Effector memory CD8-positive, alpha-beta T cell (primary cell): ENCODE results near the gene YTHDC1.

Experiments
- ATAC-seq: fragments of 150-1000 bp; cut with Tn5 transposase; replicated peaks from 2 replicates; pipeline ENCODE4 v1.10.0; 2021; ENCODE audit warnings: mild to moderate bottlenecking, moderate library complexity
- DNase-seq, 3 experiments: peaks; one replicate each; pipeline ENCODE4 v3.0.0; 2021
- H3K27ac Mint-ChIP-seq, 2 donors: one replicate each; pipeline ENCODE4 v1.8.0; 2022; ENCODE audit warnings: mild to moderate bottlenecking in 2 of 2, mixed read lengths in 2 of 2, moderate library complexity in 2 of 2
- H3K27me3 Mint-ChIP-seq, 2 donors: one replicate each; pipeline ENCODE4 v1.8.0; 2022; ENCODE audit warnings: mixed read lengths in 2 of 2
- H3K36me3 Mint-ChIP-seq: one replicate; pipeline ENCODE4 v1.8.0; 2022; ENCODE audit warnings: mild to moderate bottlenecking, moderate library complexity, mixed read lengths; ENCODE audit not compliant: insufficient read depth
- H3K4me1 Mint-ChIP-seq, 2 donors: one replicate each; pipeline ENCODE4 v1.8.0; 2022; ENCODE audit warnings: low read depth in 2 of 2, mixed read lengths in 2 of 2
- H3K4me3 Mint-ChIP-seq, 2 donors: one replicate each; pipeline ENCODE4 v1.8.0; 2022; ENCODE audit warnings: mild to moderate bottlenecking in 2 of 2, mixed read lengths in 2 of 2, moderate library complexity in 2 of 2
- H3K9me3 Mint-ChIP-seq, 2 donors: one replicate each; pipeline ENCODE4 v1.8.0; 2022; ENCODE audit warnings: mixed read lengths in 2 of 2

YTHDC1 gene

GRCh38 chr4:68346461-68346860 is 3.4 kb downstream of the YTHDC1 start:
- peaks cover 33 to 58% of the 10 kb centered on the region in 2 donors for H3K4me1 Mint-ChIP-seq
- DNase-seq = no peak
- H3K27me3 Mint-ChIP-seq = no peaks in the 10 kb centered on the region
- H3K27ac Mint-ChIP-seq = peak overlapping the region in 1 of 2 donors; percentile 100
- H3K4me3 Mint-ChIP-seq = peak overlapping the region; percentile 97 to 99
- H3K9me3 Mint-ChIP-seq = no peaks in the 10 kb centered on the region
- H3K36me3 Mint-ChIP-seq = peaks cover 37% of the 10 kb centered on the region
- no peak for ATAC-seq

- ATAC-seq (no peak), DNase-seq (no peak)
- Mint-ChIP-seq H3K4me1 (peaks cover 38 to 64% of the 10 kb centered on the region in 2 donors), H3K27me3 (no peaks in the 10 kb centered on the region), H3K27ac (peak overlapping the region; percentile 41 to 59), H3K36me3 (peaks cover 26% of the 10 kb centered on the region), H3K9me3 (no peaks in the 10 kb centered on the region), H3K4me3 (peak overlapping the region; percentile 59 to 62)
These were observed 5.1 kb downstream of the YTHDC1 start for GRCh38 chr4:68344785-68345184.

GRCh38 chr4:68344049-68344448 is 5.8 kb downstream of the YTHDC1 start:
- peak overlapping the region; percentile 41 to 59 for H3K27ac Mint-ChIP-seq
- no peak for DNase-seq
- ATAC-seq = no peak
- H3K4me1 Mint-ChIP-seq = peaks cover 40 to 70% of the 10 kb centered on the region in 2 donors
- peaks cover 19% of the 10 kb centered on the region for H3K36me3 Mint-ChIP-seq
- peak overlapping the region; percentile 59 to 62 for H3K4me3 Mint-ChIP-seq
- H3K9me3 Mint-ChIP-seq = no peaks in the 10 kb centered on the region
- no peaks in the 10 kb centered on the region for H3K27me3 Mint-ChIP-seq

- no peaks in the 10 kb centered on the region for H3K9me3 Mint-ChIP-seq
- H3K4me3 Mint-ChIP-seq = peak overlapping the region; percentile 58 to 67
- H3K27ac Mint-ChIP-seq = peak overlapping the region; percentile 3 to 76
- ATAC-seq (no peak), DNase-seq (no peak)
- peaks cover 25% of the 10 kb centered on the region for H3K36me3 Mint-ChIP-seq
- peaks cover 33 to 63% of the 10 kb centered on the region in 2 donors for H3K4me1 Mint-ChIP-seq
- no peaks in the 10 kb centered on the region for H3K27me3 Mint-ChIP-seq
These were observed 7.8 kb downstream of the YTHDC1 start for GRCh38 chr4:68342134-68342533.

GRCh38 chr4:68338625-68339024 is 11.3 kb downstream of the YTHDC1 start:
- no peaks in the 10 kb centered on the region for H3K27me3 Mint-ChIP-seq
- peak overlapping the region in 1 of 2 donors; percentile 62 for H3K4me3 Mint-ChIP-seq
- ATAC-seq = no peak
- no peak for DNase-seq
- H3K4me1 Mint-ChIP-seq = peaks cover 23 to 49% of the 10 kb centered on the region in 2 donors
- peaks cover 51% of the 10 kb centered on the region for H3K36me3 Mint-ChIP-seq
- no peaks in the 10 kb centered on the region for H3K9me3 Mint-ChIP-seq
- no peak overlapping the region for H3K27ac Mint-ChIP-seq

GRCh38 chr4:68337522-68337921 is 12.4 kb downstream of the YTHDC1 start:
- ATAC-seq (no peak), DNase-seq (no peak)
- Mint-ChIP-seq H3K27ac (peak overlapping the region; percentile 11 to 68), H3K9me3 (no peaks in the 10 kb centered on the region), H3K27me3 (no peaks in the 10 kb centered on the region), H3K36me3 (peaks cover 57% of the 10 kb centered on the region), H3K4me1 (peaks cover 25 to 54% of the 10 kb centered on the region in 2 donors), H3K4me3 (peak overlapping the region in 1 of 2 donors; percentile 26)

GRCh38 chr4:68337004-68337403 is 12.9 kb downstream of the YTHDC1 start:
- no peaks in the 10 kb centered on the region for H3K9me3 Mint-ChIP-seq
- H3K4me3 Mint-ChIP-seq = peak overlapping the region in 1 of 2 donors; percentile 1
- DNase-seq = no peak
- H3K27me3 Mint-ChIP-seq = no peaks in the 10 kb centered on the region
- peaks cover 22 to 50% of the 10 kb centered on the region in 2 donors for H3K4me1 Mint-ChIP-seq
- ATAC-seq = no peak
- peaks cover 63% of the 10 kb centered on the region for H3K36me3 Mint-ChIP-seq
- peak overlapping the region; percentile 11 to 68 for H3K27ac Mint-ChIP-seq

- H3K27me3 Mint-ChIP-seq = no peaks in the 10 kb centered on the region
- H3K4me3 Mint-ChIP-seq = no peak overlapping the region
- no peak for ATAC-seq
- no peaks in the 10 kb centered on the region for H3K9me3 Mint-ChIP-seq
- no peak for DNase-seq
- peaks cover 67% of the 10 kb centered on the region for H3K36me3 Mint-ChIP-seq
- peak overlapping the region; percentile 68 to 75 for H3K27ac Mint-ChIP-seq
- peaks cover 19 to 45% of the 10 kb centered on the region in 2 donors for H3K4me1 Mint-ChIP-seq
These were observed 13.4 kb downstream of the YTHDC1 start for GRCh38 chr4:68336530-68336929.

- DNase-seq = no peak
- no peak for ATAC-seq
- no peaks in the 10 kb centered on the region for H3K27me3 Mint-ChIP-seq
- no peaks in the 10 kb centered on the region for H3K9me3 Mint-ChIP-seq
- peaks cover 76% of the 10 kb centered on the region for H3K36me3 Mint-ChIP-seq
- H3K4me1 Mint-ChIP-seq = peaks cover 9 to 18% of the 10 kb centered on the region in 2 donors
- H3K27ac Mint-ChIP-seq = peak overlapping the region in 1 of 2 donors; percentile 55
- H3K4me3 Mint-ChIP-seq = no peak overlapping the region
These were observed 23.7 kb downstream of the YTHDC1 start for GRCh38 chr4:68326141-68326540.

GRCh38 chr4:68324519-68325262 is 25.2 kb downstream of the YTHDC1 start:
- H3K36me3 Mint-ChIP-seq = peaks cover 71% of the 10 kb centered on the region
- H3K4me3 Mint-ChIP-seq = no peak overlapping the region
- H3K9me3 Mint-ChIP-seq = no peaks in the 10 kb centered on the region
- H3K27me3 Mint-ChIP-seq = no peaks in the 10 kb centered on the region
- ATAC-seq (no peak), DNase-seq (no peak)
- peak overlapping the region in 1 of 2 donors; percentile 15 for H3K27ac Mint-ChIP-seq
- peaks cover 9 to 18% of the 10 kb centered on the region in 2 donors for H3K4me1 Mint-ChIP-seq

GRCh38 chr4:68319040-68319439 is 30.9 kb downstream of the YTHDC1 start:
- H3K4me1 Mint-ChIP-seq = peaks cover 5 to 12% of the 10 kb centered on the region in 2 donors
- H3K4me3 Mint-ChIP-seq = peak overlapping the region in 1 of 2 donors; percentile 31
- DNase-seq (no peak), ATAC-seq (peak; percentile 68)
- no peaks in the 10 kb centered on the region for H3K27me3 Mint-ChIP-seq
- peak overlapping the region; percentile 44 to 57 for H3K27ac Mint-ChIP-seq
- no peaks in the 10 kb centered on the region for H3K9me3 Mint-ChIP-seq
- peaks cover 83% of the 10 kb centered on the region for H3K36me3 Mint-ChIP-seq

- ATAC-seq (no peak), DNase-seq (no peak)
- Mint-ChIP-seq H3K4me1 (peaks cover 0 to 7% of the 10 kb centered on the region in 2 donors), H3K27ac (peak overlapping the region in 1 of 2 donors; percentile 53), H3K27me3 (no peaks in the 10 kb centered on the region), H3K9me3 (no peaks in the 10 kb centered on the region), H3K4me3 (no peak overlapping the region), H3K36me3 (peaks cover 86% of the 10 kb centered on the region)
These were observed 33.5 kb downstream of the YTHDC1 start for GRCh38 chr4:68316193-68316969.

- DNase-seq = no peak
- Mint-ChIP-seq H3K9me3 (no peaks in the 10 kb centered on the region), H3K4me1 (no peaks in the 10 kb centered on the region), H3K27me3 (peaks cover 0 to 5% of the 10 kb centered on the region in 2 donors), H3K4me3 (no peak overlapping the region), H3K27ac (no peak overlapping the region), H3K36me3 (peaks cover 49% of the 10 kb centered on the region)
- ATAC-seq = no peak
These were observed 39.1 kb downstream of the YTHDC1 start for GRCh38 chr4:68310651-68311247.
